HepG2 (cell line): ENCODE data around the gene ATP23. TPM values are rescaled to one million over a fixed set of nuclear protein-coding genes. Genes with fewer than 3 reads are reported as not detected.

Experiments used
- AFF4 ChIP-seq: sonication (generic); formaldehyde crosslinking; IDR thresholded peaks from 2 replicates; pipeline ENCODE4 v1.4.0; 2020; ENCODE audit warnings: missing genetic modification reagents
- AKAP8 ChIP-seq: sonication (generic); formaldehyde crosslinking; IDR thresholded peaks from 2 replicates; pipeline ENCODE4 v1.5.1; 2020; ENCODE audit warnings: mild to moderate bottlenecking, missing genetic modification reagents
- CREB1 ChIP-seq, 2 experiments: fragments of 450-650 bp in 1 of 2; IDR thresholded peaks; 2 replicates each; pipeline ENCODE4 v1.6.1; 2016 to 2017; ENCODE audit warnings: control low read depth in 1 of 2, mild to moderate bottlenecking in 1 of 2, missing compliant biosample characterization in 1 of 2, missing genetic modification characterization in 1 of 2
- ETV5 ChIP-seq: IDR thresholded peaks from 2 replicates; pipeline ENCODE4 v1.6.1; 2018; ENCODE audit warnings: missing biosample characterization, missing genetic modification reagents, inconsistent platforms, borderline replicate concordance
- HNF4G ChIP-seq, 2 experiments: sonication (generic) in 1 of 2; formaldehyde crosslinking in 1 of 2; IDR thresholded peaks; 2 replicates each; pipeline versions ENCODE4 v1.4.0 to v1.6.1; 2011 to 2020; ENCODE audit warnings: borderline replicate concordance in 2 of 2, low read depth in 2 of 2, mild to moderate bottlenecking in 2 of 2, low read length in 1 of 2, missing genetic modification reagents in 1 of 2, moderate library complexity in 1 of 2
- JDP2 ChIP-seq: sonication (generic); formaldehyde crosslinking; IDR thresholded peaks from 2 replicates; pipeline ENCODE4 v1.8.1; 2022; ENCODE audit warnings: missing genetic modification reagents, borderline replicate concordance
- KDM5A ChIP-seq: fragments of 200-600 bp; sonication (generic); IDR thresholded peaks from 2 replicates; pipeline ENCODE4 v1.7.0; 2018; ENCODE audit warnings: antibody characterized with exemption, mild to moderate bottlenecking, low read length, borderline replicate concordance
- KLF16 ChIP-seq, 2 experiments: sonication (generic) in 1 of 2; formaldehyde crosslinking in 1 of 2; IDR thresholded peaks; 2 replicates each; pipeline versions ENCODE4 v1.6.1 to v1.8.0; 2016 to 2023; ENCODE audit warnings: missing genetic modification reagents in 2 of 2, missing compliant biosample characterization in 1 of 2
- NFE2L2 ChIP-seq: fragments of 150-350 bp; IDR thresholded peaks from 2 replicates; pipeline ENCODE4 v1.6.1; 2014; ENCODE audit warnings: low read length
- NFKB2 ChIP-seq: sonication (generic); formaldehyde crosslinking; IDR thresholded peaks from 2 replicates; pipeline ENCODE4 v1.4.0; 2020; ENCODE audit warnings: missing genetic modification reagents, borderline replicate concordance
- SP5 ChIP-seq: IDR thresholded peaks from 2 replicates; pipeline ENCODE4 v1.6.1; 2016; ENCODE audit warnings: low read depth, borderline replicate concordance
- TBP ChIP-seq: sonication (generic); formaldehyde crosslinking; IDR thresholded peaks from 2 replicates; pipeline ENCODE4 v1.5.0; 2020; ENCODE audit warnings: missing genetic modification reagents
- ZBTB8A ChIP-seq: sonication (generic); formaldehyde crosslinking; IDR thresholded peaks from 2 replicates; pipeline ENCODE4 v1.4.0; 2020; ENCODE audit warnings: mild to moderate bottlenecking, low read depth, missing genetic modification reagents, borderline replicate concordance
- ZNF17 ChIP-seq: sonication (generic); formaldehyde crosslinking; IDR thresholded peaks from 2 replicates; pipeline ENCODE4 v1.5.0; 2020; ENCODE audit warnings: mild to moderate bottlenecking, missing genetic modification reagents
- ZNF225 ChIP-seq: sonication (generic); formaldehyde crosslinking; IDR thresholded peaks from 2 replicates; pipeline ENCODE4 v1.4.0; 2020; ENCODE audit warnings: mild to moderate bottlenecking, missing genetic modification reagents
- ZNF251 ChIP-seq: sonication (generic); formaldehyde crosslinking; IDR thresholded peaks from 2 replicates; pipeline ENCODE4 v1.9.0; 2021; ENCODE audit warnings: mild to moderate bottlenecking, missing genetic modification reagents
- ZNF30 ChIP-seq: sonication (generic); formaldehyde crosslinking; IDR thresholded peaks from 2 replicates; pipeline ENCODE4 v1.5.0; 2020; ENCODE audit warnings: mild to moderate bottlenecking, missing genetic modification reagents
- ZNF460 ChIP-seq: sonication (generic); formaldehyde crosslinking; IDR thresholded peaks from 2 replicates; pipeline ENCODE4 v1.5.1; 2020; ENCODE audit warnings: missing genetic modification reagents, mild to moderate bottlenecking, borderline replicate concordance
- ZNF598 ChIP-seq: sonication (generic); formaldehyde crosslinking; IDR thresholded peaks from 2 replicates; pipeline ENCODE4 v1.5.1; 2020; ENCODE audit warnings: mild to moderate bottlenecking, missing genetic modification reagents, borderline replicate concordance
- ZNF609 ChIP-seq: sonication (generic); formaldehyde crosslinking; IDR thresholded peaks from 2 replicates; pipeline ENCODE4 v1.4.0; 2020; ENCODE audit warnings: mild to moderate bottlenecking, missing genetic modification reagents, borderline replicate concordance
- ZNF816 ChIP-seq: sonication (generic); formaldehyde crosslinking; IDR thresholded peaks from 2 replicates; pipeline ENCODE4 v1.8.0; 2022; ENCODE audit warnings: missing genetic modification reagents, mild to moderate bottlenecking, borderline replicate concordance
- polyA plus RNA-seq, 8 experiments: library from polyadenylated mRNA; depleted of rRNA in 3 of 8; stranded (reverse) in 7 of 8; unstranded in 1 of 8; fragments of >200 nt; fragmentation: Illumina TruSeq in 4 of 8; extraction: Trizol in 4 of 8; gene quantifications; 2 replicates each; pipeline versions ENCODE4 v1.2.1 to v1.2.3, GENCODE V29; 2011 to 2016; ENCODE audit warnings: low read depth in 4 of 8, missing spikeins in 1 of 8, mixed read lengths in 1 of 8; ENCODE audit not compliant: insufficient read depth in 1 of 8
- total RNA-seq, 5 experiments: library from RNA; depleted of rRNA; stranded (reverse); fragments of >200 nt; fragmentation: Illumina TruSeq; extraction: Trizol; gene quantifications; 2 replicates each; pipeline ENCODE4 v1.2.3, GENCODE V29; 2016; ENCODE audit warnings: low read depth in 1 of 5

Gene ATP23
- total and polyA plus RNA-seq, 2 of the 13 experiments (the other 11 are each of a cell fraction or from before 2014, with no cell fraction given) = 12.1 to 14.7 TPM

DNA sequence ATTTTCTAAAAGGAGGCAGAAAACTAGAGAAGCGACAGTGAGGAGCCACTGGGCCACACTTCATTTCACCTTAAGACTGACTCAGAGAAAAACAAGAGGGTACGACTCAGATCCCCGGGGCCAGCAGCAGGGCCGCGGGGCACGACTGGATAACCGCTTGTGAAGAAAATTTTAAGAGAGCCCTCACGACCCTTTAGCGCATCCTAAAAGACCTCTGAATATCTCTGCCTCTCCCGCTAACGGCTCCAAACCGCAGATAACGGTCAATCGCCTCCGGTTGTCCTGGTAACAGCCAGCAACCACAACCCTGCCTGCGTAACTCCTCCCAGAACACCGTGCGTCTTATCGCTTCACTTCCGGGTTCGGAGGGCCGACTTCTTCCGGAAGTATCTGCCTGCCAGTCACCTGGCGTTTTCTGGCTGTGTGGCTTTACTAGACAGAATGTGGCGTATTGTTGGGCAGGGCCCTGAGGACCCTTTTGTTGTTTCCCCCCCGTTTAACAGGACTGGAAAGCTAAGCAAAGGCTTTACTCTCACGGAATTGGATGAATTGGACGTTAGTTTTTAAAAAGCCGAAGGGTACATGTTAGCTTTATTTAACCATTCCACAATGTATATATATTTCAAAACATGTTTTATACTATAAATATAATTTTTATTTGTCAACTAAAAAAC is 5.4 kb upstream of the ATP23 start (continued):
- no peak for TF ChIP-seq ZNF609 (CRISPR knock-in tag)
- TF ChIP-seq ZNF460 (CRISPR knock-in tag) = no peak
- no peak; a peak in 1 of 4 replicates for TF ChIP-seq KLF16 (CRISPR knock-in tag; IDR thresholded peaks at IDR 0.05)
- TF ChIP-seq TBP (CRISPR knock-in tag) = no peak
- no peak for TF ChIP-seq JDP2
- TF ChIP-seq AFF4 (CRISPR knock-in tag) = no peak
- TF ChIP-seq ZNF816 (CRISPR knock-in tag) = no peak
- no peak; the same call in 1 of the 2 replicates for TF ChIP-seq NFKB2 (CRISPR knock-in tag)
- no peak for TF ChIP-seq ZNF17 (CRISPR knock-in tag)
- TF ChIP-seq AKAP8 (CRISPR knock-in tag) = no peak
- TF ChIP-seq ZNF30 (CRISPR knock-in tag) = no peak
- peak; percentile 35; the same call in 1 of the 2 replicates for TF ChIP-seq CREB1 (IDR thresholded peaks at IDR 0.05)
- TF ChIP-seq CREB1 (CRISPR knock-in tag; IDR thresholded peaks at IDR 0.05) = peak; percentile 84
- no peak for TF ChIP-seq KDM5A
- no peak for TF ChIP-seq ZNF225 (CRISPR knock-in tag)
- TF ChIP-seq ETV5 (CRISPR knock-in tag) = peak; percentile 90
- TF ChIP-seq ZNF251 (CRISPR knock-in tag) = no peak
- no peak for TF ChIP-seq ZBTB8A (CRISPR knock-in tag)
- no peak for TF ChIP-seq NFE2L2
- TF ChIP-seq SP5 (CRISPR knock-in tag) = no peak
- no peak for TF ChIP-seq ZNF598 (CRISPR knock-in tag)
- peak; percentile 21; the same call in 1 of the 2 replicates for TF ChIP-seq HNF4G (IDR thresholded peaks at IDR 0.05; ENCODE audit: borderline replicate concordance, low read depth, low read length)
- TF ChIP-seq HNF4G (CRISPR knock-in tag; IDR thresholded peaks at IDR 0.05; ENCODE audit: borderline replicate concordance, low read depth) = no peak
